Adrenal gland (tissue), 12 donors: ENCODE data around the gene NCMAP. TPM values are rescaled to one million over a fixed set of nuclear protein-coding genes. Genes with fewer than 3 reads are reported as not detected.

Source experiments
- DNase-seq, 7 donors: peaks; one replicate each; pipeline ENCODE4 v3.0.0-alpha.2; 2019 to 2020
- H3K27ac ChIP-seq, 5 donors: fragments of 200-600 bp; sonication (generic) in 4 of 5; 1 replicate in 3 of 5; 2 replicates in 2 of 5; pipeline versions ENCODE4 v1.5.1 to v1.8.0; 2016 to 2020; ENCODE audit warnings: mild to moderate bottlenecking in 1 of 5
- H3K27me3 ChIP-seq: fragments of 200-600 bp; 2 replicates; pipeline ENCODE4 v1.8.0; 2021
- H3K36me3 ChIP-seq, 2 donors: fragments of 200-600 bp; replicated peaks in 1 of 2; 1 replicate in 1 of 2; 2 replicates in 1 of 2; pipeline versions ENCODE4 v1.5.1 to v1.8.0; 2018 to 2022
- H3K4me1 ChIP-seq, 2 donors: fragments of 200-600 bp; replicated peaks in 1 of 2; 1 replicate in 1 of 2; 2 replicates in 1 of 2; pipeline versions ENCODE4 v1.5.1 to v1.8.0; 2018 to 2021
- H3K4me3 ChIP-seq, 4 donors: fragments of 200-600 bp; sonication (generic) in 3 of 4; one replicate each; pipeline ENCODE4 v1.5.1; 2016 to 2018
- H3K9me3 ChIP-seq, 3 donors: fragments of 200-600 bp; sonication (generic) in 1 of 3; replicated peaks in 1 of 3; 1 replicate in 2 of 3; 2 replicates in 1 of 3; pipeline versions ENCODE4 v1.5.1 to v1.8.0; 2016 to 2021
- CTCF ChIP-seq, 6 experiments: fragments of 450-650 bp in 4 of 6; fragments of 200-600 bp in 2 of 6; sonication (generic) in 1 of 6; IDR thresholded peaks; 1 replicate in 5 of 6; 2 replicates in 1 of 6; pipeline versions ENCODE4 v1.5.1 to v1.8.0; 2016 to 2021; ENCODE audit warnings: antibody characterized with exemption in 6 of 6, mild to moderate bottlenecking in 2 of 6, moderate library complexity in 1 of 6
- POLR2A ChIP-seq, 2 donors: fragments of 450-650 bp; IDR thresholded peaks; one replicate each; pipeline ENCODE4 v1.6.1; 2017; ENCODE audit warnings: antibody characterized with exemption in 2 of 2, mild to moderate bottlenecking in 2 of 2, moderate library complexity in 1 of 2
- whole genome bisulfite sequencing, 4 donors: extraction: QIAGEN DNeasy Blood & Tissue Kit in 2 of 4; methylation state at CpG; one replicate each; pipeline versions ENCODE4 v1.1.5 to v1.1.7; 2013 to 2017; 5-methylcytosine and 5-hydroxymethylcytosine counted together
- intact Hi-C, 2 donors: fragments of 100-400 bp; cut with DNase I; formaldehyde crosslinking; loops; one replicate each; pipeline versions ENCODE4 v1.14.1 to v1.15.0; 2022 to 2023
- polyA plus RNA-seq, 3 donors: library from polyadenylated mRNA; stranded (reverse); fragments of 200-250 nt in 2 of 3; fragments of 350-450 nt in 1 of 3; fragmentation: Illumina TruSeq in 1 of 3; extraction: RNeasy Lipid Tissue Mini Kit (QIAGEN cat#74804) in 1 of 3; gene quantifications; one replicate each; pipeline ENCODE4 v1.2.3, GENCODE V29; 2013 to 2014
- total RNA-seq, 9 donors: library from RNA; depleted of rRNA in 4 of 9; stranded (reverse); fragments of >200 nt in 4 of 9; fragments of 120-200 nt in 1 of 9; fragmentation: NEBNext Ultra II Directional in 1 of 9; extraction: Animal tissue kit (Norgen Biotek cat#: 25700) in 1 of 9; gene quantifications; one replicate each; pipeline versions ENCODE4 v1.1.0 to v1.2.4, GENCODE V29; 2013 to 2023
- donor health status: healthy with polysubstance abuse.
- donor health status: Bipolar disorder and iron deficiency.
- donor health status: DM: yes; HTN: yes; CAD: no.
- donor health status: DM: no; HTN: no; CAD: no.
- donor health status: DM: no; HTN: no; CAD: no.
- donor health status: DM: yes; HTN: yes; CAD: no.

Gene NCMAP
- total and polyA plus RNA-seq, 12 donors, result under 0.01 to 0.27 (median 0.09) TPM; not detected in 7

GRCh38 chr1:24562625-24563024 lies 6.7 kb downstream of the NCMAP start:
- DNase-seq, result no peak
- Histone ChIP-seq H3K36me3 (no peaks in the 10 kb centered on the region), H3K27me3 (no peaks in the 10 kb centered on the region), H3K9me3 (no peaks in the 10 kb centered on the region), H3K27ac (no peak overlapping the region), H3K4me3 (no peak overlapping the region), H3K4me1 (no peaks in the 10 kb centered on the region)
- intact Hi-C loops, result no loop called here
- TF ChIP-seq CTCF (IDR thresholded peaks at IDR 0.05) (no peak), POLR2A (IDR thresholded peaks at IDR 0.05) (no peak)

GRCh38 chr1:24564695-24565094 lies 8.8 kb downstream of the NCMAP start:
- Histone ChIP-seq H3K9me3 (no peaks in the 10 kb centered on the region), H3K27me3 (no peaks in the 10 kb centered on the region), H3K27ac (no peak overlapping the region), H3K36me3 (no peaks in the 10 kb centered on the region), H3K4me3 (no peak overlapping the region), H3K4me1 (no peaks in the 10 kb centered on the region)
- 59 to 83% (median 68%) methylated on average over 2 of the region's 2 CpGs for WGBS, 4 donors
- no peak for DNase-seq
- TF ChIP-seq CTCF (IDR thresholded peaks at IDR 0.05) (no peak), POLR2A (IDR thresholded peaks at IDR 0.05) (no peak)
- intact Hi-C loops, result no loop called here

- no peaks in the 10 kb centered on the region for H3K4me1 ChIP-seq
- TF ChIP-seq POLR2A (IDR thresholded peaks at IDR 0.05) (no peak), CTCF (IDR thresholded peaks at IDR 0.05) (no peak)
- no peaks in the 10 kb centered on the region for H3K36me3 ChIP-seq
- H3K27me3 ChIP-seq, result no peaks in the 10 kb centered on the region
- H3K4me3 ChIP-seq, result no peak overlapping the region
- intact Hi-C loops, result no loop called here
- H3K27ac ChIP-seq, result no peak overlapping the region
- no peaks in the 10 kb centered on the region for H3K9me3 ChIP-seq
- no peak for DNase-seq
- 74 to 91% (median 82%) methylated on average over 3 of the region's 3 CpGs for WGBS, 4 donors
These were observed 10.5 kb downstream of the NCMAP start for GRCh38 chr1:24566236-24566867.

- H3K4me3 ChIP-seq, result no peak overlapping the region
- no peaks in the 10 kb centered on the region for H3K4me1 ChIP-seq
- H3K36me3 ChIP-seq, result no peaks in the 10 kb centered on the region
- H3K9me3 ChIP-seq, result no peaks in the 10 kb centered on the region
- H3K27ac ChIP-seq, result no peak overlapping the region
- H3K27me3 ChIP-seq, result no peaks in the 10 kb centered on the region
- TF ChIP-seq CTCF (IDR thresholded peaks at IDR 0.05) (no peak), POLR2A (IDR thresholded peaks at IDR 0.05) (no peak)
- intact Hi-C loops, result no loop called here
- DNase-seq, result peak in 1 of 7 donors; percentile 52
- WGBS, 4 donors, result 54 to 64% (median 60%) methylated on average over 17 of the region's 17 CpGs
These were observed 12.0 kb downstream of the NCMAP start for GRCh38 chr1:24567792-24568388.
